HG03342 (cell line): ENCODE data around the gene LRRC66.

ENCODE experiments used
- ATAC-seq: cut with Tn5 transposase; IDR thresholded peaks from one replicate; pipeline ENCODE4 v1.9.1; 2021; ENCODE audit warnings: mild to moderate bottlenecking, moderate library complexity; ENCODE audit not compliant: unreplicated experiment

Gene LRRC66

DNA sequence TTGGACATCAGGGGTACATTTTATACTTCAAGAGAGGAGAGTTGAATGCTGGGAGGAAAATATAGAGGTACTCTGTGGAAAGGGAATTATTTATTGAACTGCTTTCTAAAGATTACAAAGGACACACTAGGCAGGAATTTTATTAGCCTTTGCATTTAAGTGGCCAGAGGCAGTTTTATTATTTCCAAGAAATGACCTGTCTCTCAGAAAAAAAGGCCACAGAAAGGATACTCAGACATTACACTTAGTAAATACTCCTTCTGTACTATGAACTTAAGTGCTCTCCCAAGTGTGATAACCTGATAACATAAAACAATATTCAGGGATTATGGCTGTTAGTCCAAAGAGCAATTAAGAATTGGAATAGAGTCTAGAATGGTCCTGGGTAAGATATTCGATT is 7.5 kb downstream of the LRRC66 start:
- no peak for ATAC-seq

- no peak for ATAC-seq
These were observed 9.2 kb downstream of the LRRC66 start for GRCh38 chr4:52010986-52011385.

- ATAC-seq, result no peak
These were observed 13.3 kb downstream of the LRRC66 start for GRCh38 chr4:52006887-52007286.

DNA sequence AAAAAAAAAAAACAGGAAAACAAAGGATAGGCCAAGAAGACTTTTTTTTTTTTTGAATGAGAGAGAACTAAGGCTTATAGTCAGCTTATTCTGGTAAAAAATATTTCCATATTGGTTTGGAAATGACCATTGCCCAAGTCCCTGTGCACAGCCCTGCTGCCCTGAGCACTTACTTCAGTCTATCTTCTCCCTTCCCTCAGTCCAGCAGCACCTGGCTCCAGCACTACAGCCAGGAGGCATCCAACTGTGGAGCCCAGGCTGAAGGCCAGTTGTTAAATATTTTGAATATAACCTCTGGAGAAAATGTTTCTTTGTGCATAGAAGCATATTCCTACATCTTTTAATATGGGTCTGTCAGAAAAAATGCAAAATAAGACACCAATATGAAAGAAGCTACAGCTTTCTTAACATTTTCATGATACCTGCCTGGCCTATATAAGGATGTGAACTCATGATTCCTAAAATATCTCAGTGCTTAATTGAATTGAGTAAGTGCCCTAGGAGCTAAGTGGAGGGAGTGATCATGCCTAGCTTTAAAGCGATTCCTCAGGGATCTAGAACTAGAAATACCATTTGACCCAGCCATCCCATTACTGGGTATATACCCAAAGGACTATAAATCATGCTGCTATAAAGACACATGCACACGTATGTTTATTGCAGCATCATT is 14.4 kb downstream of the LRRC66 start:
- no peak for ATAC-seq

DNA sequence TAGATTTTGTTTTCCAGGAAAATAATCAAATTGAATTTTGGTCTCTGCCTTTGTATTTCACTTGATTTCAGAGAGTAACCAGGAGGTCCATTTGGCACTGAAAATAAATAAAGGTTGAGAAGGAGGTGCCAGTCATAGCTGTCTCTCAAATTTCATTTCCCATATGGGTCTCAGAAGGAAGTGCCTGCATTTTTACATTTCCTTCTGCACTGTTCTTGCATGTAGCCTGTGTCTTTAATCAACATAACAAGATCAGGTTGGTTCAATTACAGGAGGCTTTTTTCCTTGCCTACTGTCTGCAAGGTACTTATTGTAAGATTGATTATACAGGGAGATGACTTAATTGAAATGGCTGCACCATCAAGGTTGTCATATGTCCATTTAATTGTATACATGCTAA is 15.7 kb downstream of the LRRC66 start:
- ATAC-seq, result no peak

- no peak for ATAC-seq
These were observed 18.5 kb downstream of the LRRC66 start for GRCh38 chr4:52001616-52002015.

- no peak for ATAC-seq
These were observed 20.9 kb downstream of the LRRC66 start for GRCh38 chr4:51999250-51999649.

GRCh38 chr4:51998837-51999236 is 21.3 kb downstream of the LRRC66 start:
- ATAC-seq, result no peak

DNA sequence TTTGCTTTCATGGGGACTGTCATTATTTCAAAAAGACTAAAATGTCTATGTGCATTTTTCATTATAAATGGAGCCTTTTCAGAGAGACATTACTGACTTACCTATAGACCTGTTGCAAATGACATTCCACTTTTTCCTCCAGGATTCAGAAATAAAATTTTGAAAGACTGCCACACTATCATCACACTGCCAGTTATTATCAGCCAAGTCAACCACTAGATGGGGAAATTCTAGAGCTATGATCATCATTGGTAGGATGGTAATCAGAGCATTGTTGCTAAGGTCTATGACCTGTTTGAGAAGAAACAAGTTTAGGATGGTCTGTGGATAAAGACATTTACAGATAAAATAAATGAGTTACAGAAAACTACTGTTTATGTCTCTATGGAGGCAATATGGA is 22.5 kb downstream of the LRRC66 start:
- no peak for ATAC-seq

GRCh38 chr4:51995647-51996220 is 24.4 kb downstream of the LRRC66 start:
- ATAC-seq, result no peak

GRCh38 chr4:51965862-51966261 is 54.3 kb downstream of the LRRC66 start:
- no peak for ATAC-seq

GRCh38 chr4:51963841-51964517 is 56.2 kb downstream of the LRRC66 start:
- no peak for ATAC-seq

GRCh38 chr4:51960486-51960885 is 59.7 kb downstream of the LRRC66 start:
- ATAC-seq, result no peak

- ATAC-seq, result no peak
These were observed 61.8 kb downstream of the LRRC66 start for GRCh38 chr4:51958199-51958968.
